Measurements from ENCODE around the gene STXBP5L.
"Not testable (repeated sequence)": the region's sequence is repeated elsewhere in the genome, so short reads cannot be mapped to it uniquely, and the experiment has no call there.

Gene STXBP5L

DNA sequence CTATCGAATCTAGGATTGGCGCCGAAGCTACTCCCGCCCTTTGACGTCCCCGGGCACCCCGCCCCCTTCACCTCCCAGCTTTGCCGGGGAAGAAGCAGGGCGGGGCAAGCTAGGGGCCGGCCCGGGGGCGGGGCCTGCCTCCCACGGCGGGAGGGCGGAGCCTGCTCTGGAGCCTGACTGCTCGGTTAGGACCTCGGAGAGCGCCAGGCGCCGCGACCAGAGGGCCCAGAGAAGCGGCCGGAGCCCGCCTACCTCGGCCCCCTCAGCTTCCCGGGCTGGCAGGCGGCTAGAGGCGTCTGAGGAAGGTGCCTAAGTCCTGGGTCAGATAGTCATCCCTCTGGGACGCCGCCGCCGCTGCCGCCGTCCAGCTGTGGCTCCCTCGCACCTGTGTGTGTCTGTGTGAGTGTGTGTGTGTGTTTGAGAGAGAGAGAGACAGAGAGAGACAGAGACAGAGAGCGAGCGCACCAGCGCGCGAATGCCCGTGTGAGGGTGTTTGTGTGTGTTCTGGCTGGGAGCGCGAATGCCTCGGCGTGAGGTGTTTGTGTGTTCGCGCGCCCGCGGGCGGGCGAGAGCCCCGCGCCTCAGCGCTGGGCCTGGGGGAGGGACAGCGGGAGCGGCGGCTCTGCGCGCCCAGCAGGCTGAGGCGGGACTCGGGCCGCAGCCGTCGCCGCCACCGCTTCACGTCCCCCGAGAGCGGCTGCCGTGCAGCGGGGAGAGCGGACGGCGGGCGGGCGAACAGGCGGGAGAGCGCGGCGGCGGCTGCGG lies at the start of gene STXBP5L:
Gene STXBP5L, plus strand, starts transcription at position 176 of the 765 bp plus-strand sequence. CDS start 1,374 bp downstream, outside the sequence.
- no peak for TF ChIP-seq Cebpa-rat (IDR thresholded peaks at IDR 0.05)
- Histone ChIP-seq H3K9ac (peak within 1 kb of the TSS; percentile 74), H3K4me1 (peaks cover 32% of the 10 kb centered on the region), H3K27me3 (no peaks in the 10 kb centered on the region), H4K20me1 (no peaks in the 10 kb centered on the region), H3K9me3 (no peaks in the 10 kb centered on the region), H3K4me2 (peak within 1 kb of the TSS; percentile 84), H3K27ac (peak within 1 kb of the TSS; percentile 75), H3K4me3 (peak within 1 kb of the TSS; percentile 81), H3K36me3 (no peaks in the 10 kb centered on the region)

DNA sequence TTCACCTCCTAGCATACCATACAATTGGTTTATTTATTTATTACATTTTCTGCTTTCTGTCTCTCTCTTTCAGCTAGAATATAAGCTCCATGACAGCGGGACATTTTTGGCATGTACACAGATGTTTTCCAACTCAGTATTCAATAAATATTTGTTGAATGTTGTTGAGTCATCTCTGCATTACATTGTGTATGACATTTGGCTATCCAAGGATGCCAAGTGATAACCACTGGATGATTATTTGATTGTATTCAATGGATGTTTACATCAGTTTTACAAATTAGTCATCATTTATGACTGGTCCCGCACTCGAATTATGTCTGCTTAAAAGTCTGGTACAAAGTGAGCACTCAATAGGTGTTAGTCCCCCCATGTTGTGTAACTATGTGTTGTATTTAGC lies 49.5 kb upstream of the STXBP5L start:
- TF ChIP-seq Cebpa-rat (IDR thresholded peaks at IDR 0.05): no peak
- no peak overlapping the region for H3K4me2 ChIP-seq
- H3K27me3 ChIP-seq: no peaks in the 10 kb centered on the region
- no peaks in the 10 kb centered on the region for H3K4me1 ChIP-seq
- H4K20me1 ChIP-seq: no peaks in the 10 kb centered on the region
- no peak overlapping the region for H3K9ac ChIP-seq
- H3K4me3 ChIP-seq: no peak overlapping the region
- H3K27ac ChIP-seq: no peak overlapping the region
- no peaks in the 10 kb centered on the region for H3K36me3 ChIP-seq
- H3K9me3 ChIP-seq: no peaks in the 10 kb centered on the region

DNA sequence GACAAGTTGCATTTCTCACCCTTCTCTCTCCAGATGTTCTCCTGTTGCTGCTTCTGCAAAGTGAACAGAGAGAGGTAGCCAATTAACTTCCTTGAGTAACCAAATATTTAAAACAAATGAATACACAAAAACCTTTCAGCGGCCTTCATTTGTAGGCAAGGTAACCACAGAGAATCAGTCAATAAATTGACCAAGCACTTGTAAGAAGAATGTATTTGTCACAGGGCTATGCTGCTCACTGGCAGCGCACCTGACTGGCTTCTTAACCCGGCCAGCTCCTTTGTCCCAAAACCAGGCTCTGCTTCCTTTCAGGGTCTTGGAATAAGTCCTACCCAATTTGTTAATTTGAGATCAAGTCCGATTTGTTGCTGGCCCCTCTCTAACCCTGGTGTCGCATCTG lies 43.5 kb upstream of the STXBP5L start:
- Histone ChIP-seq H3K4me1 (no peaks in the 10 kb centered on the region), H3K27ac (no peak overlapping the region), H3K4me3 (no peak overlapping the region), H3K27me3 (no peaks in the 10 kb centered on the region), H3K36me3 (no peaks in the 10 kb centered on the region), H3K9me3 (no peaks in the 10 kb centered on the region), H3K4me2 (no peak overlapping the region), H4K20me1 (no peaks in the 10 kb centered on the region), H3K9ac (no peak overlapping the region)
- no peak for TF ChIP-seq Cebpa-rat (IDR thresholded peaks at IDR 0.05)

DNA sequence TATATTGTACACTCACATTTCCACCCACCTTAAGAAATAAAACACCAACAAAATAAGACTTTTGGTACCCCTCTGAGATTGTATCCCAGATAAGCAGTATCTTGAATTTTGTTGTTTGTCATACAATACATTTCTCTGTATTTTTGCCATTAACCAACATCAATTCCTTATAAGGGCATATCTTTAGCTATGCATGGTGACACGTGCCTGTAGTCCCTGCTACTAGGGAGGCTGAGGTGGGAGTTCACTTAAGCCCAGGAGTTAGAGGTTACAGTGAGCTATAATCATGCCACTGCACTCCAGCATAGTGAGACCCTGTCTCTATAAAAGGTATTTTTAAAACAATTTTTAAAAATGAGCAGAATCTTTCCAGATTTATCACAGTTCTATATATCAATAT lies 32.5 kb upstream of the STXBP5L start:
- H3K4me2 ChIP-seq: no peak overlapping the region
- H4K20me1 ChIP-seq: no peaks in the 10 kb centered on the region
- no peaks in the 10 kb centered on the region for H3K4me1 ChIP-seq
- H3K9ac ChIP-seq: no peak overlapping the region
- TF ChIP-seq Cebpa-rat (IDR thresholded peaks at IDR 0.05): no peak
- no peak overlapping the region for H3K27ac ChIP-seq
- H3K36me3 ChIP-seq: no peaks in the 10 kb centered on the region
- H3K27me3 ChIP-seq: no peaks in the 10 kb centered on the region
- H3K9me3 ChIP-seq: no peaks in the 10 kb centered on the region
- no peak overlapping the region for H3K4me3 ChIP-seq

DNA sequence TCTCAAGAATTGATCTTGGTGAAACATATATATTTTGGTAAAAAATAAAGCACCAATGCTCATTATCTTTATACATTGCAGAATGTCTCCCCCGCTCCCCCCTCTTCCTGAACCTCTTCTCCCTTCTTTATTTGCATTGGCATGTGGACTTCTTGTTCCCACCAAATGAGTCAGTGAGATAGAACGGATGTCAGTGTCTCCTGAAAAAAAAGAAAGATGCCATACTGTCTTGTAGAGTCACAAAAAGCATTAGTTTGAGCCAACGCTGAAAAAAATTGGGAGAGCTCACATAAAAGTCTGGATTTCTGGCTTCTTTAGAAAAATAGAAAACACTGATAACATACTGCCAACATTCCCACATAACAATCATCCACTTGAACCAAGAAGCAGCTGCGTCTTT lies 32.0 kb upstream of the STXBP5L start:
- H3K4me2 ChIP-seq: no peak overlapping the region
- TF ChIP-seq Cebpa-rat (IDR thresholded peaks at IDR 0.05): no peak

DNA sequence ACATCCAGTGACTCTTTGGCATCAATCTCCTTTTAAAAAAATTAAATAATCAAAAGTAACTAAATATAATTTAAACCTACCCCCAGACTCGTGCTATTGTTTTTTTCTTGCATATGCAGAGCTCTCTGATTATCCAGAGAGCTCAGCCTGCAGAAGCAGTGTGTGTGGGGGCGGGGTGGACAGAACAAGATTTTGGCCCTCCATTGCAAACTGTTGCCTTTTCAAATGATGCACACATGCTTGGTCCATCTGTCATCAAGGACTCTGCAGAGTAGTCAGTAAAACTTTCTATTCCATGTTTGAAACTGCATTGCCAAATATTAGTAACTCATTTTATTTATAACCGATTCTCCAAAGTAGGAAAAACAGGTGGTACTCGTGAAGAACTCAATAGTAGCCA lies 28.6 kb upstream of the STXBP5L start:
- Histone ChIP-seq H3K9me3 (no peaks in the 10 kb centered on the region), H3K4me1 (no peaks in the 10 kb centered on the region), H3K27me3 (no peaks in the 10 kb centered on the region), H3K36me3 (no peaks in the 10 kb centered on the region), H3K9ac (no peak overlapping the region), H3K4me2 (no peak overlapping the region), H3K27ac (no peak overlapping the region), H3K4me3 (no peak overlapping the region), H4K20me1 (no peaks in the 10 kb centered on the region)
- no peak for TF ChIP-seq Cebpa-rat (IDR thresholded peaks at IDR 0.05)

More for the DNA sequence above, 32.0 kb upstream of the STXBP5L start:
- Histone ChIP-seq H3K27ac (no peak overlapping the region), H4K20me1 (no peaks in the 10 kb centered on the region), H3K27me3 (no peaks in the 10 kb centered on the region), H3K9ac (no peak overlapping the region), H3K4me3 (no peak overlapping the region), H3K9me3 (no peaks in the 10 kb centered on the region), H3K36me3 (no peaks in the 10 kb centered on the region), H3K4me1 (no peaks in the 10 kb centered on the region)

DNA sequence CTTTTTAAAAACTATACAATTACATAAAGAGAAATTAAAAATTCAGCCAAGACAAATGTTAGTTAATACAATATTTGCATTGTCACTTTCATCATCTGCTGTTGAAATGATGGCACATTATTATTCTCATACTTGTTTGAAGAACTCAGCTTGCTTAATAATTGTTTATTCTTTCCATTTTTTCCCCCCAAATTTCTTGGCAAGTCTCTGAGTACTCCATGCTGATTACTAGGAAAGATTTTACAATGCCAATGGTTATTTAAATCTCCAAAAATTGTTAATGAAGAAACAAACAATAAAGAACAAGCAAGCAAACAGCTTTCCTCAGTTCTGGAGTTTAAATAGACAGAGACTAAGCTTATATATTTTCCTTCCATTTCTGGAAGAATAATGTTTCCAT lies 15.1 kb upstream of the STXBP5L start:
- Histone ChIP-seq H3K4me3 (no peak overlapping the region), H3K9me3 (no peaks in the 10 kb centered on the region), H3K27ac (no peak overlapping the region), H3K4me2 (no peak overlapping the region), H3K9ac (no peak overlapping the region), H3K27me3 (no peaks in the 10 kb centered on the region), H3K36me3 (no peaks in the 10 kb centered on the region), H4K20me1 (no peaks in the 10 kb centered on the region), H3K4me1 (no peaks in the 10 kb centered on the region)
- TF ChIP-seq Cebpa-rat (IDR thresholded peaks at IDR 0.05): no peak

DNA sequence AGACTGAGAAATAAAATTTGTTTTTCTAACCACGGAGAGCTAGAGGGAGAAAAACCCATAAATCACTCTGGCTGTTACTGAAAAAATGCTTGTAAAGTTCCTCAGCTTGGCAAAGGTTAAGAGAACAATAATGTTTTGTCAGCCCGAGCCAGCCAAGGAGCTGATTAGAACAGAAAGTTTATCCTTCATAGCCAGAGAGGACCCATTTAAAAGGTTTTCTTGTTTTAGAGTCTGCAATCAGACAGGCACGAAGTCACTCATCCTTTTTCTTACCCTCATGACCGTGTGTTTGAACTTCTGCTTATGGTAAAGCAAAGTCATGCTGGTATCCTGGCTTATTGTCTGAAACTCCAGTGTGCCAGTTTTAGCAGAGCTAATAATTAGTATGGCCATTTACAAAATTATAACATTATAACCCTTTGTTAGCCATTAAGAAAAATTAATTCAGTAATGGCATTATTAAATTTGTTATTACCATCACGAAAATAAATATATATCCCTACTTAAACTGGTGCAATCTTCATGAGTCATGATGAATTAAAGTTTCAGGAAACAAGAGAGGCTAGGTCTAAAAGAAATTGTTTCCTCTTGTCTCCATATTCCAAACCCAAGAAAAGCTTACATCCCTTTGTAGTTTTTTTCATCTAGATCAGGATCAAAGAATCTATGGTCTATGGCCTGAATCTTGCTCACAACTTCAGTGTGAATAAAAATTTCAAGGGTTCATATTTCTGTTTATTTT lies 13.5 kb upstream of the STXBP5L start:
- H3K27me3 ChIP-seq: no peaks in the 10 kb centered on the region
- no peaks in the 10 kb centered on the region for H3K9me3 ChIP-seq
- no peaks in the 10 kb centered on the region for H3K4me1 ChIP-seq
- no peak overlapping the region for H3K4me2 ChIP-seq
- no peak for TF ChIP-seq Cebpa-rat (IDR thresholded peaks at IDR 0.05)
- no peak overlapping the region for H3K27ac ChIP-seq
- H3K9ac ChIP-seq: no peak overlapping the region
- no peaks in the 10 kb centered on the region for H4K20me1 ChIP-seq
- no peak overlapping the region for H3K4me3 ChIP-seq
- no peaks in the 10 kb centered on the region for H3K36me3 ChIP-seq

DNA sequence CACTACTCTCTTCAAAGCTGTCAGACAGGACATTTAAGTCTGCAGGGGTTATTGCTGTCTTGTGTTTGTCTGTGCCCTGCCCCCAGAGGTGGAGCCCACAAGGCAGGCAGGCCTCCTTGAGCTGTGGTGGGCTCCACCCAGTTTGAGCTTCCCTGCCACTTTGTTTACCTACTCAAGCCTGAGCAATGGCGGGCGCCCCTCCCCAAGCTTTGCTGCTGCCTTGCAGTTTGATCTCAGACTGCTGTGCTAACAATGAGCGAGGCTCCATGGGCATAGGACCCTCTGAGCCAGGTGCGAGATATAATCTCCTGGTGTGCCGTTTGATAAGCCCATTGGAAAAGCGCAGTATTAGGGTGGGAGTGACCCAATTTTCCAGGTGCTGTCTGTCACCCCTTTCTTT lies 6.3 kb upstream of the STXBP5L start:
- H3K4me3 ChIP-seq, H3K27me3 ChIP-seq, H3K27ac ChIP-seq, H3K36me3 ChIP-seq, H3K4me2 ChIP-seq, H3K9ac ChIP-seq, H4K20me1 ChIP-seq, H3K4me1 ChIP-seq: not testable (repeated sequence)
- peaks cover 13% of the 10 kb centered on the region; the same call in 1 of the 2 replicates for H3K9me3 ChIP-seq

DNA sequence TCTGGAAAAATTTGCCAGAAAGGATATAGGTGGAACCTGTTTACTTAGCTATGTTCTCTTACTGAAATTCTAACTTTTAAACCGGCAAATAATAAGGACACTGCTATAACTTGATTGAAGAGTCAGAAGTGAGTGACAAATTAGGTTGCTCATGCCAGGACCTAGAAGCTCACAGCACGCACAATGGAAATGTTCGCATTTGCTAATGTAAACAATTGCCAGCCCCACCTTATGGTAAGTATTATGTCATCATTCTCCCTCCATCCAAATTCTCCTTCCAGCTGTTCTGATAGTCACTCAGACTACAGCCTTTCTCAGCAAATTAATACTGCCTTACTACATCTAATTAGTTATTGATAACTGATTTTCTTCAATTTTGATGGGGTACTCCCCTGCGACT lies 4.8 kb upstream of the STXBP5L start:
- H3K4me2 ChIP-seq: no peak overlapping the region
- no peak overlapping the region for H3K27ac ChIP-seq
- peaks cover 13% of the 10 kb centered on the region; the same call in 1 of the 2 replicates for H3K9me3 ChIP-seq
- no peak for TF ChIP-seq Cebpa-rat (IDR thresholded peaks at IDR 0.05)
- H4K20me1 ChIP-seq: no peaks in the 10 kb centered on the region
- no peak overlapping the region for H3K4me3 ChIP-seq
- no peaks in the 10 kb centered on the region for H3K27me3 ChIP-seq
- no peak overlapping the region for H3K9ac ChIP-seq
- H3K4me1 ChIP-seq: no peaks in the 10 kb centered on the region
- no peaks in the 10 kb centered on the region for H3K36me3 ChIP-seq

Data from BLaER1 (cell line).